Nucleus accumbens (tissue), 56 donors: ENCODE results near the gene DNAH5.

Source experiments
- DNase-seq, 56 donors: peaks; one replicate each; lab custom pipeline; 2025; lab: John Stamatoyannopoulos, UW

DNAH5 gene

GRCh38 chr5:13643734-13644133 lies 300.8 kb downstream of the DNAH5 start:
- DNase-seq, result no peak

DNA sequence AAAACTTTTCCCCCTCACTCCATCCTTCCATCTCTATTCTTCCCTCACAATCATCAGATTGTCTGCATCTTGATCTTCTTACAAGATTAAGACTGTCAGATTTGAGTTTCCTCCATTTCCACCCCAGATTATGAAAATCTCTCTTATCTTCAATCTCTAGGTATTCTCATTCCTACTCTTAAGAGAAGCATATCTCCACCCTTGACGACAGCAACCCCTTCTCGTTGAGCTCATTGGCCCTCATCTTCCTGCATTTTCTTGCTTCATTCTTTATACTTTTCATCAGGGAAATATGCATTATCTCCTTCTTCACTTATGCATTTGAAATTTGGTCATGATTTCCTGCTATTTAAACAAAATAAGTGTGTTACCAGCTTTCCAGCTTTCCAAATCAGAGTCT lies 301.3 kb downstream of the DNAH5 start:
- no peak for DNase-seq
